NCI-H1694 (cell line): Measurements from ENCODE around the gene SLC6A8.
"Not testable (repeated sequence)": the region's sequence is repeated elsewhere in the genome, so short reads cannot be mapped to it uniquely, and the experiment has no call there.

Experiments used
- DNase-seq: peaks from one replicate; lab custom pipeline; 2025; lab: John Stamatoyannopoulos, UW

The SLC6A8 gene

DNA sequence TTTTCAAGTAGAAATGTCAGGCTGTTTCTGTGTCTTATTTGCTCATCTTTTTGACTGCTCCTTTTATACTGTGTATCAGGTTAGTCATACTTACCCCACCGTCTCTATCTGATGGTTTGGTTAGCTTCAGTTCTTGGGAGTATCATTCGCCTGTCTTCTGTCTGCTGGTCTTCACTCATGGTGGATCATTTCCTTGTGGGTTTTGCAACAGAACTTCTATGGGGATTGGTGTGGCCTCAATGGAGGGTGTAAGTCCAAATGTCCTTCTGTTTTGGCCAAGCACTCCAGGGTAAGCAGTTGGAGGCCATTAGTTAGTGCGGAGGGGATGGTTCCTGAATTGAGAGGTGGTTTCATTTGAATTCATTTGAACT is 44.1 kb downstream of the SLC6A8 start:
- no peak for DNase-seq

DNA sequence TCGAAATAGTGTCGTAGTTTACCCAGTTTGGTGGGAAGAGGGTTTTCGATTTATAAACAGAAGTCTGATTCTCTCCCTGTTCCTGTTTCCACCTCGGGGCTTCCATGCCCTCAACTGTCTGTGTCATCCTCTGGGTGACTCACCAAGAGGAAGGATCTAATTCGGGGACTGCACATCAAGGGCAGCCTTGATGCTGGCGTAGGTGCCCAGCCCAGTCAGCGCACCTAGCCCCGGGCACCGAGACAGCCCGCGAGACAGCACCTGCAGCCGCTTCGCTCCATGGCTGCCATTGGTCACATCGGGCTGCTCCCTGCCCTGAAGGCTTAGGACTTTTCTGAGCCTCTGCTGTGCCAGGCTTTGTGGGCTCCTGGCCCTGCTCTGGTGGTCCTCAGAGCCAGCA is 44.7 kb downstream of the SLC6A8 start:
- no peak for DNase-seq

DNA sequence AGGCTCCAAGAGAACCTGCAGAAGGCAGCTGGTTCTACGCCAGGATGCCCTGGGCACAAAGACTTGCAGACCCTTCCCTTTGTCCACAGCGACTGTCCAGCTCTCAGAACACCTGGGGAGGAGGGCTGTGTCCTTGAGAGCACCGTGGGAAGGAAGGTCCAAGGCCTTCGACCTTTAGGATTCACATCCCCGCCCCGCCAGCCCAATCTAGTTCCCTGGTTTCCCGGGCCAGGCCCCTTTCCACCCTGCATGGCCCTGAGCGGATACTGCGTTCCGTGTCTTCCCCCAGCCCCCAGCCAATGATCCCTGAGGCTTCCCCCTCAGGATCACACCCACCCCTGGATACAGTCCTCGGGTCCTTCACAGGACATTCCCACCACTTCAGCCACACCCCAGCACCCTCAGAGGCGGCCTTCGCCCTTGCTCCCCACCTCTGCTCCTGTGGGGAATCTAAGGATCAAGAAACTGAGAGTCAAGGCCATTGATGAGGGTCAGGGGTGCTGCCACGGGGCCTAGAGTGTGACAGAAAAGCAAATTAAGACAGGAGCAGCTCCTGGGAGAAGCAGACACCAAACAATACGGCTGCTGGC is 46.0 kb downstream of the SLC6A8 start:
- DNase-seq = no peak

DNA sequence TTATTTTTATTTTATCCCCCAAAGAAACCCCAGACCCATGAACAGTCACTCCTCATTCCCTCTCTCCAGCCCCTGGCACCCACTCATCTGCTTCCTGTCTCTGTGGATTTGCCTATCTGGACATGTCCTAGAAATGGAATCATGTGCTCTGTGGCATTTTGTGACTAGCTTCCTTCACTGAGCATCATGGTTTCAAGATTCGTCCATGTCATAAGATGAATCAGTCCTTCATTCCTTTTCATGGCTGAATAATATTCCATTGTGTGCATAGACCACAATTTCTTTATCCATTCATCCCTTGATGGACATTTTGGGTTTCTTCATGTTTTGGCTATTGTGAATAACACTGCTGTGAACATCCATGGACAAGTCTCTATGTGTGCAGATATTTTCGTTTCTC is 47.1 kb downstream of the SLC6A8 start:
- no peak for DNase-seq

DNA sequence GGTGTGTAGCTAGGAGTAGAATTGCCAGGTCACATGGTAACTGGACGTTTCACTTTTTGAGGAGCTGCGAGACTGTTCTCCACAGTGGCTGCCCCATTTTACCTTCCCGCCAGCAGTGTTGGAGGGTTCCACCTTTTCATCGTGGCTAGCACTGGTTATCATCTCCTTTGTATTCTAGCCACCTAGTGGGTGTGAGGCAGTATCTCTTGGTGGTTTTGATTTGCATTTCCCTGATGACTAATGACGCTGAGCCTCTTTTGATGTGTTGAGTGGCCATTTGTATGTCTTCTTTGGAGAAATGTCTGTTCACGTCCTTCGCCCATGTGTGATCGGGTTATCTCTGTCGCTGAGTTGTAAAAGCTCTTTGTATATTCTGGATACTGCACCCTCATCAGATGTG is 47.5 kb downstream of the SLC6A8 start:
- DNase-seq = no peak

DNA sequence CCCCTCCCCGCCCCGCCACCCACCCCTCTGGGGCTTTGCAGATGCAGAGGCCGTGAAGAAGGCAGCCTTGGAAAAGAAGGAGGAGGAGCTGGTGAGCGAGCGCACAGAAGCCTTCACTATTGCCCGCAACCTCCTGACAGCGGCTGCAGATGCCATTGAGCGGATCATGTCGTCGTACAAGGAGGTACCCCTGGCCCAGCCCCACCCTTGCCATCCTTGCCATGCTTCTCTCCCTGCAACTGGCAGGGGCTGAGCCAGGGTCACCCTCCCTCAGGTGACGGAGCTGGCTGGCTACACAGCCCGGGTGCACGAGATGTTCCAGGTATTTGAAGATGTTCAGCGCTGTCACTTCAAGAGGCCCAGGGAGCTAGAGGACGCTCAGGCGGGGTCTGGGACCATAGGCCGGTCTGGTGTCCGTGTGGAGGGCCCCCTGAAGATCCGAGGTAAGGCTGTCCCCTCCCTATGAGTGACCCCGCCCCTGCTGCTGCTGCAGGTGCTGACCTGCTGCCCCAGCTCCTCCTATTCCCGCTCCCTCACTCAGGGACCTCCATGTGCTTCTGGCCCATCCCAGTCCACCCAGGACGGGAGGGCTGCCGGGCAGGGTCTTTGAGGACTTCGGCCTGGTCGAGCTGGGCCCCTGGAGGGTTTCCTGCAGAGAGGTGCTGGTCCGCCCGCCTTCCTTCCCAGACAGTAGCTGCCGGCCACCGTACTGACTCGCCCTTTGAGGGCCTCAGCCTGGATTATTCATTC is 48.5 kb downstream of the SLC6A8 start:
- no peak for DNase-seq

DNA sequence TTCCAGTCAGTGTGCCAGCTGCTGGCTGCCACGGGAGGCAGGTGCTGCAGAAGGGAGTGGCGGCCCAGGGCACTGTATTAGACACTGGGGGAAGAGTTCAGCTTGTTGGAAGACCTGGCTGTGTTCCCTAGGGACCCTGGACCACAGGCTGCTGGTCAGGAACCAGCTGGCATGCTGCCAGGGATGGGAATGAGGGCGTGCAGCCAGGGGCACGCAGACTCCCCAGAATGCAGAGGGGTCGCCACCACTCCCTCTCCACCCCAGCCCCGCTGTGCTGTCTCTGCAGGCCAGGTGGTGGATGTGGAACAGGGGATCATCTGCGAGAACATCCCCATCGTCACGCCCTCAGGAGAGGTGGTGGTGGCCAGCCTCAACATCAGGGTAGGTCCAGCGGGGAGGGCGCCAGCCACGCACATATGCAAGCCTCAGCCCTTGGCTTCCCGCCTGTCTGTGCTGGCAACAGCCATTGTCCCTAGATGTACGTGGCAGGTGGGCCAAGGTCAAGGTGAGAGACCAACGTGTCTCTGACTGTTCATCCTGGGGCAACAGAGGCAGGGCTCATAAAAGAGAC is 49.2 kb downstream of the SLC6A8 start:
- DNase-seq = no peak

DNA sequence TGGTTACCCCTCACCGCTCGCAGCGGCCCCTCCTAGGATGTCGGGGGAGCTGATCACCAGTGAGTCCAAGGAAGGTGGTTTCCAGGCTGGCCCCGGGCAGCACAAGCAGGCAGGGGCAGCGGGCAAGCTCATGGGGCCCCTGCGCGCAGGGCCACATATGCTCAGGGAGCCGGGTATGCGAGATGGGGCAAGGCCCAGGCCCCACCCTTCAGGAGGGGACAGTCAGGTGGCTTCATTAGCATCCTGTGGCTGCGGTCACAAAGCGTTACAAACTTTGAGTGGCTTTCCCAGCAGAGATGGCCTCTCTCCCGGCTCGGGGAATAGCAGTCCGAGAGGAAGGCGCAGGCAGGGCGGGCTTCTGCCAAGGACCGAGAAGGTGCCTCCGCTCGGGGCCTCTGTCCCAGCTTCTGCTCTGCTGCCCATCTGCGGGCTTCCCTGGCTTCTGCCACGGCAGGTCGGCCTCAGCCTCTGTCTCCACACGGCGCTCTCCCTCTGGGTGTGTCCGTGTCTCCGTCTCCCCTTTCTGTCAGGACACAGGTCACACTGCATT is 50.4 kb downstream of the SLC6A8 start:
- DNase-seq = no peak

DNA sequence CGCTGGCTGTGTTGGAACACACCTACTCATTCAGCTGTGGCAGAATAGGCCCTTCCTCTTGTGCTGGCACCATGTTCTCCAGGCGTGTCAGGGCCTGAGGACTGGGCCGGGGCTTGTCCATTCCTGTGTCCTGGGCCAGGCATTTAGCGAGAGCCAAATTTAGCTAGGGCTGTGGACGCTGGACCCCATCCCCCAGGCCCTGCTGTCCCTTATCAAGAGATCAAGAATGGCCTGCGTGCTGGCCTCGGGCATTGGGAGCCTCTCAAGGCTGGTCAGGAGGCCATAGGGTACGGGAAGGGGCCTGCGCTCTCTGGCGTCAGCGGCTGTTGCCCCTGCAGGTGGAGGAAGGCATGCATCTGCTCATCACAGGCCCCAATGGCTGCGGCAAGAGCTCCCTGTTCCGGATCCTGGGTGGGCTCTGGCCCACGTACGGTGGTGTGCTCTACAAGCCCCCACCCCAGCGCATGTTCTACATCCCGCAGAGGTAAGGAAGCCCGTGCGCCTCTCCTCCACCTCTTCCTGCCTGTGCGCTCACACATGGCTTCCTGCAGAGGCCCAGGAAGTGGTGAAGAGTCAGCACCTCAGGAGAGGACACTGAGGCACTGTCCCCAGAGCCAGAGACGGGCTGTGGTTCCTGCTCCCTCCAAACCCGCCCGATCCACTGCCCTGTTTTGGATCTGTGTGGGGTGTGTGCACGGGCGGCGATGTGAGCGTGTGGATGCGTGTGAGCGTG is 52.2 kb downstream of the SLC6A8 start:
- DNase-seq = no peak

DNA sequence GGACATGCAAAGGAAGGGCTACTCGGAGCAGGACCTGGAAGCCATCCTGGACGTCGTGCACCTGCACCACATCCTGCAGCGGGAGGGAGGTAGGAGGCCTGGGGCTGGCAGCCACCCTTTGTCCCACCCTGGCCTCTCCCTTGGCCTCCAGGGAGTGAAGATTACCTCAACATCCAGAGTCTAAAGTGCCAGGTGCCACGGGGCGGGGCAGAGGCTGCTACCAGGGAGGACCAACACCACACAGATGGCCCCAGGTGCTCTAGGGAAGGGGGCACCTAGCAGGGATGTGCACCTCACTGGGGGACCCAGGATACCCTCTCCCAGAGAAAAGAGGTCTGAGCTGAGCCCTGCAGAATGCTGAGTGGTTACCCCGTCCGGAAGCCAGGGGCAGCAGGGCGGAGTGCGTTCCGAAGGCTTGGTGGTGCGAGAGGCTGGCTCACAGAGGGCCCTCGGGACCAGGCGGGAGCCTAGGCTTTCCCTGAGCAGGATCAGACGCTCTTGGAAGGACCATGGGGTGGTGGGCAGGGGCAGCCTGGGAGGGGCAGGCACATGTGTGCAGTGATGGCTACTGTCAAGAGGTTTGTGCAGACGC is 53.0 kb downstream of the SLC6A8 start:
- DNase-seq = no peak

DNA sequence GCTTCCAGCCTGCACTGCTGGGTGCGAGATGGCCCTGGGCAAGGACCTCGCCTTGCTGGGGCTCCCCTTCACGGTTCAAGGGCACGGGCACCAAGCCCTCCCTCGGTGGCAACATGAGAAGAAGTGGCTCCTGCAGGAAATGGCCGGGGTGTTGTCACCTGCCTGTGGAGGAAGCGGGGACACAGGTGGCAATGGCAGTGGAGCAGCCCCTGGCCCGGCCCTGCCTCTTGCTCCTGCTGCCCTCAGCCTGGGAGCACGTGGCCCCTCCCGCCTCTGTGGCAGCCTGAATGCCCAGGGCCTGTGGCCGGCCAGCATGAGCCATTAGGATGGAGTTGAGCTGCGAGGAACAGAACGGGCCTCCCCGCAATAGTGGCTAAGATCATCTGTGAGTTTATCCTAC is 53.7 kb downstream of the SLC6A8 start:
- DNase-seq = no peak

DNA sequence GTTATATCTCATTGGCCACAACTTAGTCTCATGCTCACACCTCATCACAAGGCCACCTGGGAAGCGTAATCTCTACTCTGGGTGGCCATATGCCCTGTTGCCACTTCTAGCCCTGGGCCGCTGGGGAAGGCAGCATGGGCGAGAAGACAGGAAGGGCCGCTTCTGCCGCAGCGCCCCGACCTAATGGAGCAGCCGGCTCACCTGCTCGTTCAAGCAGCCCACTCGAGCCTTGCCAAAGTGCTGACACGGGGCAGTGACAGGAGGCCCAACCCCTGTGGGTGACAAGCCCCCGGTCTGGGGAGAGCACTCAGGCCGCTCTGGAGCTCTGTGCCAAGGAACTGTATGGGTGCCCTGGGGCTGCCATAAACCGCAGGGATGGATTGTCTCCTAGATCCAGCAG is 54.4 kb downstream of the SLC6A8 start:
- not testable (repeated sequence) for DNase-seq

DNA sequence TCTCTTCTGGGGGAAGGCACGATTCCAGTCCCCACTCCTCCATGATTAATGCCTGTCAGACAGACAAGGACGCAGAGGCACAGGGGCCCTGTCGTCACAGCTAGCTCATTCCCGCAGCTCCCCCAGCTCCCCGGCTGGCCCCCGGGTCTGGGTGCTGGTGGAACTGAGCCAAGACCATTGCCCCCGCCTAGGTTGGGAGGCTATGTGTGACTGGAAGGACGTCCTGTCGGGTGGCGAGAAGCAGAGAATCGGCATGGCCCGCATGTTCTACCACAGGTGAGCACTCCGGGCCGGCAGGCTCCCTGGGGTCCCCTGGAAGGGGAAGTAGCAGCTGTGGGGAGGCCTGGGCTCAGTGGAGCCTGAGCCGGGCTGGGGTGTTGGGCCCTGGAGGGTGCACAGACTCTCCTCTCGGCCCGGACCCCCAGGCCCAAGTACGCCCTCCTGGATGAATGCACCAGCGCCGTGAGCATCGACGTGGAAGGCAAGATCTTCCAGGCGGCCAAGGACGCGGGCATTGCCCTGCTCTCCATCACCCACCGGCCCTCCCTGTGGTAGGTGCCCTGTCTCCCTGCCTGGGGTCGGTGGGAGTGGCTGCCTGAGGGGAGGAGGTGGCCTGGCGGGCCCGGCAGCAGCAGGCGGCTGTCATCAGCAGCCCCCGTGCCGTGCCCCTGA is 55.2 kb downstream of the SLC6A8 start:
- not testable (repeated sequence) for DNase-seq

DNA sequence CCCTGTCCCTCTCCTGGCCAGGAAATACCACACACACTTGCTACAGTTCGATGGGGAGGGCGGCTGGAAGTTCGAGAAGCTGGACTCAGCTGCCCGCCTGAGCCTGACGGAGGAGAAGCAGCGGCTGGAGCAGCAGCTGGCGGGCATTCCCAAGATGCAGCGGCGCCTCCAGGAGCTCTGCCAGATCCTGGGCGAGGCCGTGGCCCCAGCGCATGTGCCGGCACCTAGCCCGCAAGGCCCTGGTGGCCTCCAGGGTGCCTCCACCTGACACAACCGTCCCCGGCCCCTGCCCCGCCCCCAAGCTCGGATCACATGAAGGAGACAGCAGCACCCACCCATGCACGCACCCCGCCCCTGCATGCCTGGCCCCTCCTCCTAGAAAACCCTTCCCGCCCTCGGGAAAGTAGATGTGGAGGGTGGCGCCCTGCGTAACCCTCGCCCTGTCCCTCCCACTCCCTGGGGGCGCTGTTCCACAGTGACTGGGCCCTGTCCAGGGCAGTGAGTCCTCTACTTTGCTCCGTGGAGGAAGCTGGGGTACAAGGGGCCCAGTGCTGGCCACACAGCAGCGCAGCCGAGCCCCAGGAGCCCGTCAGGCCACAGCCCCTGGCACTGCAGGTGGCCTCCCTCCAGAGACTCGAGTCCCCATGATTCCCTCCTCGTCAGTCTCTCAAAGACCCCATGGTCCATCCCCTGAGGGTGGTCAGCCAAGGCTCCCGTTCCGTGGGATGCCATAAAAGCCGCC is 55.9 kb downstream of the SLC6A8 start:
- not testable (repeated sequence) for DNase-seq

DNA sequence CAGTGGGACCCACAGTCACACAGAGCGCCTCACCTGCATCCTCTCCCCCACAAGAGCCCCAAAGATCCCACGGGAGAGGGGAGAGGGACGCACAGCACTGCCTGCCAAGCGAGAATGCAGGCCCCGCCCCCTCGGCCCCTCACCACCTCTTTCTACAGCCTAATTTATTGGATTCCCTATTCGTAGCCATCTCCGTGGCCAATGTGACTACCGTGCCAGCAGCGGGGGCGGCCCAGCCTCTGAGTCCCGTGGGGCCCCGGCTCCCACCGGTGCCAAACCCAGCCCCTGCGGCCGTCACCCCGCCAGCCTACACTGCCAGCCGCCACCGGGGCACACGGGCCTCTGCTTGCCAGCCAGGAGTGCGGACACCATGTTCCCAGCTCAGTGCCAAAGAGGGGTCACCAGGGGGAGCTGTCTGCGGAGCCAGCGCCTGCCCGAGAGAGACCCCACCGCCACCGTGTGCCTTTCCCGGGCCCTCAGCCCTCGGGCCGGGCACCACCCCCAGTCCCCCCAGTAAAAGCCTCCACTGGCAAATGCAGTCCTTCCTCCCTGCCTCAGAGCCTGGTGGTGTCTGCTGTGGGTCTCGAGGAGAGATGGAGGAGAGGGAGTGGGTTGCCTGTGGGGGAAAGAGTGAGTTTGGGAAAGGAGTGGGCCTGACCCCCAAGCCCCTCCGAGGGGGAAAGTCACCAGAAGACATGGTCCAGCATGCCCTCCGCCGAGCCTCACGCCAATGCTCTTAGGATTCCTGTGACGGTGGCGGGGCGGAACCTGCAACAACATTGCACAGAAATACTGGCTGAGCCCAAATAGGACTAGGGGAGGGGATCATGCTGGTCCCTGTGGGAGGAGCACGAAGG is 56.7 kb downstream of the SLC6A8 start:
- DNase-seq = no peak

DNA sequence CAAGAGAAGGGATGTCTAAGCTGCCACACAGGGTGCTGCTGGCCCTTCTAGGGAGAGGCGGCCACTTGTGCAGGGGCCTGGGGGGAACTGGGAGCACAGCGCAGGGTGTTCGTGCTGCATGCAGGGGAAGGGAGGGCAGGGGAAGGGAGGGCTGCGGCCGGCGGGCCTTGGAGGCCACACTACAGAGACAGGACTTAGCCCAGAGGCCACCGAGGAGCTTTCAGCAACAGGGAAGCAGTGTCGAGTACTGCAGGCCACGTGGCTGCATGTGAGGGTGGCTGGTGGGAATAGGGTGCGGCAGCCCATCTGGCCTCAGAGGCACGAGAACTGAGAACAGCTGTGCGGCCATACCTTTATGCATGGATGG is 57.3 kb downstream of the SLC6A8 start:
- DNase-seq = not testable (repeated sequence)
